Left forelimb (tissue), 1 donor: Measurements from ENCODE around the gene DHRS13.

Source experiments
- DNase-seq: peaks from one replicate; pipeline ENCODE4 v3.0.0-alpha.2; 2018; ENCODE audit warnings: low spot score

DHRS13 gene, protein sequence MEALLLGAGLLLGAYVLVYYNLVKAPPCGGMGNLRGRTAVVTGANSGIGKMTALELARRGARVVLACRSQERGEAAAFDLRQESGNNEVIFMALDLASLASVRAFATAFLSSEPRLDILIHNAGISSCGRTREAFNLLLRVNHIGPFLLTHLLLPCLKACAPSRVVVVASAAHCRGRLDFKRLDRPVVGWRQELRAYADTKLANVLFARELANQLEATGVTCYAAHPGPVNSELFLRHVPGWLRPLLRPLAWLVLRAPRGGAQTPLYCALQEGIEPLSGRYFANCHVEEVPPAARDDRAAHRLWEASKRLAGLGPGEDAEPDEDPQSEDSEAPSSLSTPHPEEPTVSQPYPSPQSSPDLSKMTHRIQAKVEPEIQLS

GRCh38 chr17:28902819-28903545 lies at the start of gene DHRS13:
TSS of gene DHRS13 (minus strand) at chr17:28903079. CDS start at chr17:28902944, 135 bp downstream.
- peak; percentile 88 for DNase-seq

- peak; percentile 95 for DNase-seq
These were observed 49.4 kb upstream of the DHRS13 start for GRCh38 chr17:28951991-28952975.

DNA sequence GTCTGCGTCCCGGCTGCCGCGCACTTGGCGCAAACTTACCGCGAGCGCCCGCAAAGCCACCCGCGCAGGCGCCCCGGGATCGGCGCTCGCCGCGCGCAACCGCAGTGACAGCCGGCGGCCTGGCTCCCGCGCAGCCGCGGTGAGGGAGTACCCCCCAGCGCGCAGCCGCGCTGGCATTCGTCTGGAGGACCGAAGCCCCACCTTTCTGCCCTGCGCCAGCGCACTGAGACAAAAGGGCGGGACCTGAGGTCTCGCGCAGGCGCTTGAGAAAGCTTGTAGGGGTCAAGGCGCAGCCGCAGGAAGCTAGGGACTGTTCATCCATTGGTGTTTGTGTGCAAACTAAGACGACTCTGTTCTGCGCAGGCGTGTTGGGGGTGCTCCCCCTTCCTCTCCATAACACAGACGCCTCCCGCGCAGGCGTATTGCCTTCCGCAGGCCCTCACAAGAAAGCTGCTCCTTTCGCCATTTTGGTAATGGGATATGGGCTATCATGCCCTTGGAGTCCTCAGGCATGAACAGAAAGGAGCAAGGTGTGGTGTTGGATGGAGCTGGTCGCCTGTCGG lies 48.6 kb upstream of the DHRS13 start, which contains the start of gene PHF12:
Gene PHF12, minus strand, starts transcription at position 91 of the 563 bp plus-strand sequence. CDS start 558 bp downstream, outside the sequence.
- peak; percentile 97 for DNase-seq

GRCh38 chr17:28950752-28951427 lies 48.0 kb upstream of the DHRS13 start:
- no peak for DNase-seq

GRCh38 chr17:28950017-28950751 lies 47.3 kb upstream of the DHRS13 start:
- DNase-seq, result no peak

- peak; percentile 84 for DNase-seq
These were observed 46.5 kb upstream of the DHRS13 start for GRCh38 chr17:28949185-28950016.

GRCh38 chr17:28948873-28949184 lies 46.0 kb upstream of the DHRS13 start:
- DNase-seq, result no peak

DNA sequence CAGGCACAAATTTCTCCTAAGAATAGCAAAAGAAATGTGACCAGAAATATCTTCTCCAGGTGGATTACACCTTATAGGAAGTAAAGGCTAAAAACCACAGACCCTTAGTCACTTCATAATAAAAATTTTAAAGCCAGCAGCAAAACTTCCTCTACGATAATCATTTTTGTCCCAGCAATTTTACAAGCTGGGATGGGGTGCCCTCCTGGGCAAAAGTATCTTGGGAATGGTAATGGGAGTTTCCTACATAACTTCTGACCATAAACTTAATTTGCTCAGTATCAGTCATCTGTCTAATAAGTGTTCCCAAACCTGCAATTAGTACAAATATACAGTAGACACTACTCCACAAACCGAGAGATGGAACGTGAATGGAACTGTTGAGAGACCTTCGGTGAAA lies 45.5 kb upstream of the DHRS13 start:
- no peak for DNase-seq

DNA sequence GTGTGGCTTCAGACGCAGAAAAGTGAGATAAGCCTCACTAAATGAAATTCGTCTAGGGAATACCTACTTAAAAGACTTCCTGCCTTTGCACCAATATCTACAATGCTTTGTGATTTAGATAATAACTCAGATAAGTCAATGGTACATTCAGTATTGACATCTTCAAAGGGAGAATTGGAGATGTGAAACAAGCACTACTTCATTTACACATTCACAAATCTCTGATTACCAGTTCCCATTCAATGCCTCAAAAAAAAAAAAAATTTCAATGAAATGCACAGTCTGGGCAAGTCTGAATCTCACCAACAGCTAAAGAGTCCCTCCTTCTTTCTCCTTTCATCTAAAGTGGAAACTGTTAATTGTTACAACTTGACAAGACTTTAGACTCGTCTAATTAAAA lies 44.8 kb upstream of the DHRS13 start:
- no peak for DNase-seq

GRCh38 chr17:28946239-28946638 lies 43.4 kb upstream of the DHRS13 start:
- no peak for DNase-seq

DNA sequence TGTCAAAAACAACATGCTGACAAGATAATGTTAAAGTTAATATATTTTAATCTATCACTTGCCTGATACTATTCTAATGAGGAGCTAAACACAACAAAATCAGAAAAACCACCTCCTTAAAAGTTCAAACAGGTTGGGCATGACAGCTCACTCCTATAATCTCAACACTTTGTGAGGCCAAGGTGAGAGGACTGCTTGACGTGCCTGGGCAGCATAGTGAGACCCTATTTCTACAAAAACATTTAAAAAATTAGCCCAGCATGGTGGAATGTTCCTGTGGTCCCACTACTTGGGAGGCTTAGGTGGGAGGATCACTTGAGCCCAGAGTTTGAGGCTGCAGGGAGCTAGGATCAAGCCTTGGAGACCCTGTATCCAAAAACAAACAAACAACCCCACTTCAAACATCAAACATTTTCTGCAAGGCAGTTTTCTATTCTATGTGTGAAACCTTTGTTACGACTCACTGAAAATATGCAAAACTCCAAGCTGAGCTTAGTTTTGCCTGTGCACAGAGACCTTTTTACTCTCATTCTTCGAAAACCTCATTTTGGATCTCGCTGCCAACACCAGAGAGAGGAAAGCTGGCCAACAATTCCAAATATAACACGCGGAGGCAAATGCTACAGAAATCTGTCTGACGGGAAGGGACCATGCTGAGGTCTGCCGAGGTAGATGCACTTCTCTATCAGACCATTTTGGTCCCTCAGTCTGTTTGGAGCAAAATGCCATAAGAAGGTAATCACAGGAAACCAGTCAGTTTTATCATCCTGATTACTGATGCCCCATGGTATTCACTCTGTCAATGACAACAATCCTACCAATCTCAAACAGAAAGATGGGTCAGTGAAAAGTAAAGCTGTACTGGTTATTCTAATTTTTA lies 42.2 kb upstream of the DHRS13 start:
- DNase-seq, result no peak

DNA sequence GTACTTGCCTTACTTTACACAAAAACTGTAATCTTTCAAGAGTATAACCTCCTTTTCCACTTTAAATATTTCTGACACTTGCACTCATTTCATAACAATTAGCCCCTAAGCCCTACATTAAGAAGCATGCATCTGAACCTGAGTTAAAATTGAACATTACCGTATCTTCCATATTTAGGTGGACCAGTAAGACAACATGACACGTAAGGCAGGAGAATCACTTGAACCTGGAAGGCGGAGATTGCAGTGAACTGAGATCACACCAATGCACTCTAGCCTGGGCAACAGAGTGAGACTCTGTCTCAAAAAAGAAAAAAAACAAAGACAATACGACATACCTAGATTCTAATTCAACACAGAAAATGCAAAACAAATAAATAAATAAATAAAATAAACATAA lies 41.5 kb upstream of the DHRS13 start:
- DNase-seq, result no peak

- DNase-seq, result no peak
These were observed 40.0 kb upstream of the DHRS13 start for GRCh38 chr17:28942925-28943324.

DNA sequence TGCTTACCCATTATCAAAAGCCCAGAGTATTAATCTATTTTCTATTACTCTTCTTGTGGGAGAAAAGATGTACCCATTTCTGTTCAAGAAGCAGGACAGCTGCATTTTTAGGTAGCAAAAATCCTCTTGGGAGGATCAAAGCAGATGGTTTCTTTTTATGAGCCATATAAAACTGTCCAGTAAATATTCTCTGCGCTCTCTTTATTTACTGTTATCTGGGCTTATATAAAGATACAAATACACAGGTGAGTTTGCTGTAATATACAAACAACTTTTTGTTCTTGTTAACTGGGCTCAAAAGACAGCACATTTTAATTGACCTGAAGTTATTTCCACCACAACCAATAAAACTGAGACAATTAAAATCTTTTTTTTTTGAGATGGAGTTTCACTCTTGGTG lies 38.4 kb upstream of the DHRS13 start:
- DNase-seq, result no peak

DNA sequence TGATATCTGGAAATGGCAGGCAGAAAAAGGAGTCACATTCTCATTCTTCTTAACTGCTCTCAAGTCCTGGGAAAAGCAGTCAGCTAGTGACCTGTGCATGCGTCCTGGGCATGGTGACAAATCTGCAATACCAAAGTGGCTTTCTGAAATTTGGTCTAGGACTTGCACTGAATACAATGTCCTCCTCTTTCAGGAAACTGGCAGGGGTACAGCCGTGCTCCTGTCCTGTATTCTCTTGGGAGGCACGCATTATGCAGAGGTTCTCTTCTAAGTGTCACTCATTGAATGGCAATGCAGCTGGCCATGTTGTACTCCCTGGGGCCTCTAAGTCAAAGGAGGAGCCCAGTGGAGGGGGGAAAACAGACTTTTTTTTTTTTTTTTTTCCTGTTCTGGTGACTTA lies 37.8 kb upstream of the DHRS13 start:
- no peak for DNase-seq

DNA sequence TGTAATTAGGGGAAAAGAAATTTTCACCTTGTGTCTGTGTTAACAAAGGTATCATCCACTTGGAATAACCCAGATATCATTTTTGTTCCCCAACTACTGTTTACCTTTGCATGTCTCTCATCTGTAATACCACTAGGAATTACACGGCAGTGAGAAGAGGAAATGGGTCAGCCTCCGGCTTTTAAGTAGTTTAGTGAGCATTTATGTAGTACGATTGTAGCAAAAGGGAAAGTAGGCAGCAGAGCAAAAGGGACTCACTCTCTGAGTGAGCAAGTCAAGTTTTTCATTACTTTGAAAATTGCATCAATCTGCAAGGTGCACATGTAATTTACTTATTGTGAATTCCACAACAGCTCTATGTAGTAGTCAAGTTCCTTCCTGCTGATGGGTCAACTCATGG lies 37.3 kb upstream of the DHRS13 start:
- no peak for DNase-seq

DNA sequence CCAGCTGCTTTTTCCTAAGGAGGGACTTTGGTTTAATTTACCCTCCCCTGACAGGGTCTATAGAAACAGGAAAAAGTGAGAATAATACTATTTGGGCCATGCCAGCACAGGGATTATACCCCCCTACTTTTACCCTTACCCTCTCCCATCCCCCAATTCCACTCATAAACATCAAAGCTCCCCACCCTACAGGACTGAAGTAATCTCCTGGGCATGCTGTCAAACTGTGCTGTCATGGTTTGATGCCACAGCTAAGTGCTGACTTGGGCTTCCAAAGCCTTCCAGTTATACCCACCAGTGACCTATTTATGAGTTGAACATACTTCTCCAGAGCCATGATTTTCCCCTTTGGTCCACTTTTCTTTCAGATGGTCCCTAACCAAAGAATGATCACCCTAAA lies 35.7 kb upstream of the DHRS13 start:
- no peak for DNase-seq

GRCh38 chr17:28937044-28937729 lies 34.3 kb upstream of the DHRS13 start:
- no peak for DNase-seq
